SIG-M5 treated with dmso at 0.1 percent for 504 hours (cell line): ENCODE results near the gene ABI3.

Experiments
- DNase-seq: peaks from one replicate; lab custom pipeline; 2025; ENCODE audit not compliant: unreplicated experiment; lab: John Stamatoyannopoulos, UW

The ABI3 gene

GRCh38 chr17:49224198-49224996 is 13.9 kb downstream of the ABI3 start:
- DNase-seq = no peak

- DNase-seq = no peak
Measured at GRCh38 chr17:49224997-49225337, 14.5 kb downstream of the ABI3 start.

- no peak for DNase-seq
Measured at GRCh38 chr17:49225554-49226236, 15.2 kb downstream of the ABI3 start.

- no peak for DNase-seq
Measured at GRCh38 chr17:49226771-49227435, 16.4 kb downstream of the ABI3 start.

- DNase-seq = peak; percentile 73
Measured at GRCh38 chr17:49227436-49228261, 17.1 kb downstream of the ABI3 start.

GRCh38 chr17:49229076-49229804 is 18.7 kb downstream of the ABI3 start:
- DNase-seq = no peak

- DNase-seq = no peak
Measured at GRCh38 chr17:49229805-49230600, 19.5 kb downstream of the ABI3 start.

- peak; percentile 82 for DNase-seq
Measured at GRCh38 chr17:49230636-49231562, 20.4 kb downstream of the ABI3 start, which contains the start of gene PHOSPHO1. Gene PHOSPHO1 (minus strand): TSS chr17:49230787. CDS start chr17:49226691, 4,096 bp downstream.

- no peak for DNase-seq
Measured at GRCh38 chr17:49231563-49231894, 21.0 kb downstream of the ABI3 start.

- DNase-seq = no peak
Measured at GRCh38 chr17:49234509-49235080, 24.1 kb downstream of the ABI3 start.

GRCh38 chr17:49235896-49236295 is 25.4 kb downstream of the ABI3 start:
- DNase-seq = no peak

- no peak for DNase-seq
Measured at GRCh38 chr17:49239963-49240362, 29.5 kb downstream of the ABI3 start.

- no peak for DNase-seq
Measured at GRCh38 chr17:49240619-49241018, 30.1 kb downstream of the ABI3 start.

- DNase-seq = no peak
Measured at GRCh38 chr17:49241040-49241439, 30.5 kb downstream of the ABI3 start.

GRCh38 chr17:49241692-49242397 is 31.3 kb downstream of the ABI3 start:
- DNase-seq = no peak

- no peak for DNase-seq
Measured at GRCh38 chr17:49242813-49243212, 32.3 kb downstream of the ABI3 start.

GRCh38 chr17:49244839-49245238 is 34.3 kb downstream of the ABI3 start:
- DNase-seq = no peak

GRCh38 chr17:49247944-49248343 is 37.4 kb downstream of the ABI3 start:
- DNase-seq = no peak
